ENCODE data around the gene DNMT3A. TPM values are rescaled to one million over a fixed set of nuclear protein-coding genes. Genes with fewer than 3 reads are reported as not detected.

The DNMT3A gene
- total and polyA plus RNA-seq, 2 experiments from 2014 or later: 47.2 to 80.4 TPM

DNA sequence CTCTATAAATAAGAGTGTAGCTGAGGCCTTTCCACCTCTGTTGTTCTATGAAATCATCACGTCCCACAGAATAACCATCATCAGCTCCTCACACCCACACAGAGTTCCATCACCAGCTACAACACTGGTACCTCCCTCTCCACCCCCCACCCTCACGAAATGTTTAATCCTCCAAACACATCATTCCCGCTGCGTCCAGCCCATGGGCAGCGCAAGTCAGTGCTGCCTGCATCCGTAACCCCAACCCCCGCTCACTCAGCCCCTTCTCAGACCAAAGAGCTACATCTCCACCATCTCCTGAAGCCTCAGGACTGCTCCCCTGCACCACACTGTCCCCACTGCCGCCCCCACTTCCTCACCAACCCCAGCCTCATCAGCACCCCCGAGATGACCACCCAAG lies 19.4 kb downstream of the DNMT3A start (continued):
- TF ChIP-seq, protein P1, sequence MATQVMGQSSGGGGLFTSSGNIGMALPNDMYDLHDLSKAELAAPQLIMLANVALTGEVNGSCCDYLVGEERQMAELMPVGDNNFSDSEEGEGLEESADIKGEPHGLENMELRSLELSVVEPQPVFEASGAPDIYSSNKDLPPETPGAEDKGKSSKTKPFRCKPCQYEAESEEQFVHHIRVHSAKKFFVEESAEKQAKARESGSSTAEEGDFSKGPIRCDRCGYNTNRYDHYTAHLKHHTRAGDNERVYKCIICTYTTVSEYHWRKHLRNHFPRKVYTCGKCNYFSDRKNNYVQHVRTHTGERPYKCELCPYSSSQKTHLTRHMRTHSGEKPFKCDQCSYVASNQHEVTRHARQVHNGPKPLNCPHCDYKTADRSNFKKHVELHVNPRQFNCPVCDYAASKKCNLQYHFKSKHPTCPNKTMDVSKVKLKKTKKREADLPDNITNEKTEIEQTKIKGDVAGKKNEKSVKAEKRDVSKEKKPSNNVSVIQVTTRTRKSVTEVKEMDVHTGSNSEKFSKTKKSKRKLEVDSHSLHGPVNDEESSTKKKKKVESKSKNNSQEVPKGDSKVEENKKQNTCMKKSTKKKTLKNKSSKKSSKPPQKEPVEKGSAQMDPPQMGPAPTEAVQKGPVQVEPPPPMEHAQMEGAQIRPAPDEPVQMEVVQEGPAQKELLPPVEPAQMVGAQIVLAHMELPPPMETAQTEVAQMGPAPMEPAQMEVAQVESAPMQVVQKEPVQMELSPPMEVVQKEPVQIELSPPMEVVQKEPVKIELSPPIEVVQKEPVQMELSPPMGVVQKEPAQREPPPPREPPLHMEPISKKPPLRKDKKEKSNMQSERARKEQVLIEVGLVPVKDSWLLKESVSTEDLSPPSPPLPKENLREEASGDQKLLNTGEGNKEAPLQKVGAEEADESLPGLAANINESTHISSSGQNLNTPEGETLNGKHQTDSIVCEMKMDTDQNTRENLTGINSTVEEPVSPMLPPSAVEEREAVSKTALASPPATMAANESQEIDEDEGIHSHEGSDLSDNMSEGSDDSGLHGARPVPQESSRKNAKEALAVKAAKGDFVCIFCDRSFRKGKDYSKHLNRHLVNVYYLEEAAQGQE (IDR thresholded peaks at IDR 0.05; ENCODE audit: unreplicated experiment): no peak
- no peak for TF ChIP-seq NANOG (IDR thresholded peaks at IDR 0.05; ENCODE audit: borderline replicate concordance)
- TF ChIP-seq, protein P2, sequence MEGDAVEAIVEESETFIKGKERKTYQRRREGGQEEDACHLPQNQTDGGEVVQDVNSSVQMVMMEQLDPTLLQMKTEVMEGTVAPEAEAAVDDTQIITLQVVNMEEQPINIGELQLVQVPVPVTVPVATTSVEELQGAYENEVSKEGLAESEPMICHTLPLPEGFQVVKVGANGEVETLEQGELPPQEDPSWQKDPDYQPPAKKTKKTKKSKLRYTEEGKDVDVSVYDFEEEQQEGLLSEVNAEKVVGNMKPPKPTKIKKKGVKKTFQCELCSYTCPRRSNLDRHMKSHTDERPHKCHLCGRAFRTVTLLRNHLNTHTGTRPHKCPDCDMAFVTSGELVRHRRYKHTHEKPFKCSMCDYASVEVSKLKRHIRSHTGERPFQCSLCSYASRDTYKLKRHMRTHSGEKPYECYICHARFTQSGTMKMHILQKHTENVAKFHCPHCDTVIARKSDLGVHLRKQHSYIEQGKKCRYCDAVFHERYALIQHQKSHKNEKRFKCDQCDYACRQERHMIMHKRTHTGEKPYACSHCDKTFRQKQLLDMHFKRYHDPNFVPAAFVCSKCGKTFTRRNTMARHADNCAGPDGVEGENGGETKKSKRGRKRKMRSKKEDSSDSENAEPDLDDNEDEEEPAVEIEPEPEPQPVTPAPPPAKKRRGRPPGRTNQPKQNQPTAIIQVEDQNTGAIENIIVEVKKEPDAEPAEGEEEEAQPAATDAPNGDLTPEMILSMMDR (conservative IDR thresholded peaks at IDR 0.05; ENCODE audit: low read depth in 2 of 2): no peak
- no peak for TF ChIP-seq EZH2phosphoT487 (IDR thresholded peaks at IDR 0.05; ENCODE audit: unreplicated experiment)
- TF ChIP-seq EZH2 (IDR thresholded peaks at IDR 0.05; ENCODE audit: low read depth, unreplicated experiment): no peak
- TF ChIP-seq STAT1 (IDR thresholded peaks at IDR 0.05; ENCODE audit: unreplicated experiment): no peak
- no peak for TF ChIP-seq JUNB (IDR thresholded peaks at IDR 0.05; ENCODE audit: unreplicated experiment)

GRCh38 chr2:25320077-25320476 lies 21.6 kb downstream of the DNMT3A start:
- Histone ChIP-seq H3K4me2 (no peak overlapping the region), H3F3A (replicated peaks; ENCODE audit: low read depth) (0 out of 2 replicates have a peak, but pooled peaks cover 9% of the 10 kb centered on the region), H3K27ac (ENCODE audit: low read depth) (no peak overlapping the region), H3K4me1 (ENCODE audit: insufficient read depth) (peaks cover 11% of the 10 kb centered on the region; the same call in 1 of the 2 replicates), H3K4me3 (no peak overlapping the region), H3K9me2 (ENCODE audit: insufficient read depth) (no peaks in the 10 kb centered on the region), H2AFZ (no peak overlapping the region), H4K20me1 (replicated peaks; ENCODE audit: insufficient read depth) (no peaks in the 10 kb centered on the region), H3K27me3 (ENCODE audit: insufficient read depth) (no peaks in the 10 kb centered on the region), H3K79me2 (replicated peaks; ENCODE audit: insufficient read depth) (no peaks in the 10 kb centered on the region), H3K36me3 (ENCODE audit: insufficient read depth) (no peaks in the 10 kb centered on the region)
- Mint-ChIP-seq H3K9me3 (no peaks in the 10 kb centered on the region; the same call in 2 of the 3 replicates), H3K4me3 (no peak overlapping the region), H3K27me3 (ENCODE audit: insufficient read depth, low read depth, poor library complexity) (peaks cover 12% of the 10 kb centered on the region), H3K27ac (no peak overlapping the region), H3K4me1 (peaks cover 34% of the 10 kb centered on the region), H3K36me3 (ENCODE audit: low read depth) (no peaks in the 10 kb centered on the region; the same call in 2 of the 3 replicates)
- DNase-seq (ENCODE audit: low spot score) (no peak), ATAC-seq (no peak)
- TF ChIP-seq STAT1 (IDR thresholded peaks at IDR 0.05; ENCODE audit: unreplicated experiment): no peak
- no peak for TF ChIP-seq NANOG (IDR thresholded peaks at IDR 0.05; ENCODE audit: borderline replicate concordance)
- no peak for TF ChIP-seq JUNB (IDR thresholded peaks at IDR 0.05; ENCODE audit: unreplicated experiment)
- no peak for TF ChIP-seq POLR2AphosphoS5 (IDR thresholded peaks at IDR 0.05; ENCODE audit: low read depth)
- TF ChIP-seq, protein P2 (conservative IDR thresholded peaks at IDR 0.05; ENCODE audit: low read depth in 2 of 2): no peak
- no peak for TF ChIP-seq ZNF462 (CRISPR knock-in tag; IDR thresholded peaks at IDR 0.05)
- no peak for TF ChIP-seq ZNF331 (CRISPR knock-in tag; IDR thresholded peaks at IDR 0.05; ENCODE audit: low read depth)
- TF ChIP-seq CREB1 (CRISPR knock-in tag; IDR thresholded peaks at IDR 0.05; ENCODE audit: low read depth): no peak
- TF ChIP-seq EZH2 (IDR thresholded peaks at IDR 0.05; ENCODE audit: low read depth, unreplicated experiment): no peak

Data from GM23338 (cell line).